Mesendoderm (in vitro differentiated cells): Measurements from ENCODE around the gene DCUN1D3.
A peak's percentile ranks its signal among the peaks of the same experiment; 100 is the strongest.

Experiments
- DNase-seq: peaks from one replicate; pipeline ENCODE4 v3.0.0; 2013
- H2AK5ac ChIP-seq: 2 replicates; pipeline ENCODE4 v1.6.1; 2013; ENCODE audit warnings: low read length, inconsistent platforms
- H2BK120ac ChIP-seq: 2 replicates; pipeline ENCODE4 v1.6.1; 2013; ENCODE audit warnings: low read depth, mild to moderate bottlenecking, low read length, moderate library complexity, mixed read lengths
- H2BK15ac ChIP-seq: replicated peaks from 2 replicates; pipeline ENCODE4 v1.6.1; 2013; ENCODE audit warnings: low read depth, mild to moderate bottlenecking, moderate library complexity
- H2BK5ac ChIP-seq: 2 replicates; pipeline ENCODE4 v1.6.1; 2013; ENCODE audit warnings: low read length, inconsistent platforms
- H3K18ac ChIP-seq: 2 replicates; pipeline ENCODE4 v1.6.1; 2013; ENCODE audit warnings: mild to moderate bottlenecking, low read length, mixed read lengths
- H3K23ac ChIP-seq: one replicate; pipeline ENCODE4 v1.6.1; 2013; ENCODE audit warnings: low read length
- H3K27ac ChIP-seq: 2 replicates; pipeline ENCODE4 v1.5.1; 2013; ENCODE audit warnings: low read depth, mild to moderate bottlenecking, inconsistent platforms, low read length, moderate library complexity
- H3K27me3 ChIP-seq: 2 replicates; pipeline ENCODE4 v1.6.1; 2013; ENCODE audit warnings: low read length, control low read depth, mild to moderate bottlenecking, inconsistent platforms; ENCODE audit not compliant: insufficient read depth, poor library complexity
- H3K36me3 ChIP-seq: 2 replicates; pipeline ENCODE4 v1.6.1; 2013; ENCODE audit warnings: low read length, inconsistent platforms; ENCODE audit not compliant: control insufficient read depth, insufficient read depth
- H3K4ac ChIP-seq: one replicate; pipeline ENCODE4 v1.6.1; 2013; ENCODE audit warnings: low read depth, mild to moderate bottlenecking, low read length, moderate library complexity
- H3K4me1 ChIP-seq: 2 replicates; pipeline ENCODE4 v1.6.1; 2013; ENCODE audit warnings: low read depth, low read length, inconsistent platforms; ENCODE audit not compliant: control insufficient read depth
- H3K4me2 ChIP-seq: 2 replicates; pipeline ENCODE4 v1.6.1; 2013; ENCODE audit warnings: low read length
- H3K4me3 ChIP-seq: 2 replicates; pipeline ENCODE4 v1.5.1; 2013; ENCODE audit warnings: mild to moderate bottlenecking, low read length
- H3K56ac ChIP-seq: one replicate; pipeline ENCODE4 v1.6.1; 2013; ENCODE audit warnings: low read length
- H3K79me1 ChIP-seq: 2 replicates; pipeline ENCODE4 v1.6.1; 2013; ENCODE audit warnings: low read length, inconsistent platforms
- H3K79me2 ChIP-seq: 2 replicates; pipeline ENCODE4 v1.6.1; 2013; ENCODE audit warnings: mild to moderate bottlenecking, low read length; ENCODE audit not compliant: control insufficient read depth, insufficient read depth
- H3K9ac ChIP-seq: 2 replicates; pipeline ENCODE4 v1.6.1; 2013; ENCODE audit warnings: low read length, inconsistent platforms
- H4K5ac ChIP-seq: one replicate; pipeline ENCODE4 v1.6.1; 2013; ENCODE audit warnings: low read length
- H4K8ac ChIP-seq: one replicate; pipeline ENCODE4 v1.6.1; 2013; ENCODE audit warnings: low read depth, mild to moderate bottlenecking, control low read depth, low read length, moderate library complexity
- WGBS: extraction: QIAGEN DNeasy Blood & Tissue Kit; methylation state at CpG from one replicate; pipeline ENCODE4 v1.1.7; 2013; ENCODE audit warnings: low lambda C conversion rate, missing lambda C conversion rate; ENCODE audit not compliant: insufficient coverage; ENCODE audit errors: extremely low coverage; 5-methylcytosine and 5-hydroxymethylcytosine counted together

The DCUN1D3 gene

GRCh38 chr16:20904507-20905081 lies 4.4 kb upstream of the DCUN1D3 start:
- no peak overlapping the region for H2BK5ac ChIP-seq
- H4K5ac ChIP-seq, result no peak overlapping the region
- no peak overlapping the region for H2BK15ac ChIP-seq
- no peak overlapping the region for H2AK5ac ChIP-seq
- H3K79me2 ChIP-seq, result peaks cover 5% of the 10 kb centered on the region
- H3K36me3 ChIP-seq, result no peaks in the 10 kb centered on the region
- H3K23ac ChIP-seq, result no peak overlapping the region
- H3K4me2 ChIP-seq, result no peak overlapping the region
- no peaks in the 10 kb centered on the region for H3K4me1 ChIP-seq
- peaks cover 11% of the 10 kb centered on the region for H3K79me1 ChIP-seq
- H3K56ac ChIP-seq, result no peak overlapping the region
- WGBS, result no CpG with 5 or more reads among the region's 3 CpGs
- H3K4ac ChIP-seq, result no peak overlapping the region
- H3K4me3 ChIP-seq, result no peak overlapping the region
- DNase-seq, result no peak
- H3K9ac ChIP-seq, result no peak overlapping the region
- H3K27ac ChIP-seq, result no peak overlapping the region
- H3K18ac ChIP-seq, result no peak overlapping the region
- H3K27me3 ChIP-seq, result no peaks in the 10 kb centered on the region
- no peak overlapping the region for H4K8ac ChIP-seq
- H2BK120ac ChIP-seq, result no peak overlapping the region

DNA sequence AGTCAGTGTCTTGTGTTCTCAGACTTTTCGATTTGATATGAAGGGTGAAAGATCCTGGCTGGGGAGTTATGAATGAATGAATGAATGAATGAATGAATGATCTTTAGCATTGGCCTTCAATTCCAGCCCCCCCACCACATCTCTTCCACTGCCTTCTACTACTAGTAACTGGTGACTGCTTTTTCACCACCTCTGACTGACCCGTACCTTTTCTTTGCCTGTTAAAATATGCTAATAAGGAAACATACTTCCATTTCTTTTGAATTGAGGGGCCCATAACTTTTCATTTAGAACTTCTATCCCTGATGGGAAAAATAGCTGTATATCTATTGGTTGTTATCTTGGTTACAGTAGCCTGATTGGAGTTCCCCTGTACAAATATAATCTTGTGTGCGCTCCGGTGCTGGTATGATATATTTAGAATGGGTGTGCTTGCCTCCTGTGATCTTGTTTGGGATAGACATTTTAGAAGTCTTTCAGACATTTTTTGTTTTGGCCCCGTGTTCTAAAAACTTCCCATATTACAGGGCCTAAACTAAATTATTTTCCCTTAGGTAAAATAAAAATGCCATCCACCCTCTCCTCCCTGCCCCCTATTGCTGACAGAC lies 3.8 kb upstream of the DCUN1D3 start:
- Histone ChIP-seq H3K79me1 (peaks cover 11% of the 10 kb centered on the region), H3K56ac (no peak overlapping the region), H3K18ac (no peak overlapping the region), H3K23ac (no peak overlapping the region), H2BK120ac (no peak overlapping the region), H3K9ac (no peak overlapping the region), H3K27ac (no peak overlapping the region), H4K5ac (no peak overlapping the region), H3K4me3 (no peak overlapping the region), H4K8ac (no peak overlapping the region), H3K4ac (no peak overlapping the region), H3K4me2 (no peak overlapping the region), H2AK5ac (no peak overlapping the region), H3K27me3 (no peaks in the 10 kb centered on the region), H3K79me2 (peaks cover 11% of the 10 kb centered on the region), H2BK15ac (no peak overlapping the region), H3K36me3 (no peaks in the 10 kb centered on the region), H2BK5ac (no peak overlapping the region), H3K4me1 (peaks cover 2% of the 10 kb centered on the region)
- DNase-seq, result no peak
- no CpG with 5 or more reads among the region's 5 CpGs for WGBS

- no peak overlapping the region for H2BK5ac ChIP-seq
- no peak overlapping the region for H2BK15ac ChIP-seq
- DNase-seq, result no peak
- H4K5ac ChIP-seq, result no peak overlapping the region
- no peak overlapping the region for H3K4me3 ChIP-seq
- H3K79me2 ChIP-seq, result peaks cover 17% of the 10 kb centered on the region
- no peak overlapping the region for H3K9ac ChIP-seq
- no peak overlapping the region for H3K18ac ChIP-seq
- H3K56ac ChIP-seq, result no peak overlapping the region
- H4K8ac ChIP-seq, result no peak overlapping the region
- H3K27ac ChIP-seq, result no peak overlapping the region
- H3K23ac ChIP-seq, result no peak overlapping the region
- H3K4me2 ChIP-seq, result no peak overlapping the region
- no peaks in the 10 kb centered on the region for H3K27me3 ChIP-seq
- no peak overlapping the region for H2BK120ac ChIP-seq
- WGBS, result no CpG with 5 or more reads among the region's 5 CpGs
- no peak overlapping the region for H3K4ac ChIP-seq
- peaks cover 11% of the 10 kb centered on the region for H3K79me1 ChIP-seq
- peaks cover 2% of the 10 kb centered on the region for H3K4me1 ChIP-seq
- H3K36me3 ChIP-seq, result no peaks in the 10 kb centered on the region
- no peak overlapping the region for H2AK5ac ChIP-seq
Measured at GRCh38 chr16:20903116-20903898, 3.1 kb upstream of the DCUN1D3 start.

GRCh38 chr16:20902426-20902825 lies 2.3 kb upstream of the DCUN1D3 start:
- H3K4ac ChIP-seq, result no peak overlapping the region
- peak overlapping the region; percentile 17 for H3K56ac ChIP-seq
- peaks cover 16% of the 10 kb centered on the region for H3K79me1 ChIP-seq
- H2AK5ac ChIP-seq, result no peak overlapping the region
- no peak overlapping the region for H4K8ac ChIP-seq
- no peak overlapping the region for H3K27ac ChIP-seq
- H3K4me1 ChIP-seq, result peaks cover 2% of the 10 kb centered on the region
- H3K23ac ChIP-seq, result no peak overlapping the region
- H3K27me3 ChIP-seq, result no peaks in the 10 kb centered on the region
- no peak overlapping the region for H4K5ac ChIP-seq
- H3K36me3 ChIP-seq, result no peaks in the 10 kb centered on the region
- H3K79me2 ChIP-seq, result peaks cover 25% of the 10 kb centered on the region
- no peak overlapping the region for H3K4me3 ChIP-seq
- no peak overlapping the region for H3K9ac ChIP-seq
- H2BK120ac ChIP-seq, result no peak overlapping the region
- no CpG with 5 or more reads among the region's 6 CpGs for WGBS
- no peak overlapping the region for H2BK5ac ChIP-seq
- no peak overlapping the region for H2BK15ac ChIP-seq
- DNase-seq, result no peak
- no peak overlapping the region for H3K18ac ChIP-seq
- no peak overlapping the region for H3K4me2 ChIP-seq

DNA sequence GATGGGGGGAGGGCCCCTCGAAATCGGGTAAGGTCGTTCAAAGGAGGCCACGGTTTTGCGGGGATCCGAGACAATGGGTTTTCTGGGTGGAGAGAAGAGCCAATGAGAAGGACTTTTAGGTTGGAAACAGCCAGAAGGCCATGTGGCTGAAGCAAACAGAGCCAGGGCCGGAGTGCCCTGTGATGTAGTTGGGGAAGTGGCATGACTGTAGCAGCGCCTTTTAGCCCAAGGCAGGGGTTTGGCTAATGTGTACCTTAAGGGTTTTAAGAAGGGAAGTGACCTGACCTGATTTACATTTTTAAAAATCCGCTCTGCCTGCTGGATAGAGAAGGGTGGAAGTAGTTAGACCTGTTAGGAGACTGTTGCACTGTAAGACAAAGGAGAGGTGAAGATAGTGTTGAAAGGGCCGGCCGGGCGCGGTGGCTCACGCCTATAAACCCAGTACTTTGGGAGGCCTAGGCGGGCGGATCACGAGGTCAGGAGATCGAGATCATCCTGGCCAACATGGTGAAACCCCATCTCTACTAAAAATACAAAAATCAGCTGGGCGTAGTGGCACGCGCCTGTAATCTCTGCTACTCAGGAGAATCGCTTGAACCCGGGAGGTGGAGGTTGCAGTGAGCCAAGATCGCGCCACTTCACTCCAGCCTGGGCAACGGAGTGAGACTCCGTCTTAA lies 1.4 kb upstream of the DCUN1D3 start:
- peaks cover 20% of the 10 kb centered on the region for H3K79me1 ChIP-seq
- no peaks in the 10 kb centered on the region for H3K27me3 ChIP-seq
- H3K4me3 ChIP-seq, result peak overlapping the region; percentile 59
- no peak overlapping the region for H2AK5ac ChIP-seq
- H2BK15ac ChIP-seq, result no peak overlapping the region
- no CpG with 5 or more reads among the region's 27 CpGs for WGBS
- peak overlapping the region; percentile 86 for H3K9ac ChIP-seq
- peak overlapping the region; percentile 88 for H3K27ac ChIP-seq
- DNase-seq, result peak; percentile 80
- H3K23ac ChIP-seq, result no peak overlapping the region
- no peak overlapping the region for H3K4ac ChIP-seq
- peaks cover 29% of the 10 kb centered on the region for H3K79me2 ChIP-seq
- peak overlapping the region; percentile 91 for H3K56ac ChIP-seq
- no peaks in the 10 kb centered on the region for H3K36me3 ChIP-seq
- peak overlapping the region; percentile 69 for H3K18ac ChIP-seq
- H2BK120ac ChIP-seq, result no peak overlapping the region
- H3K4me1 ChIP-seq, result peaks cover 2% of the 10 kb centered on the region
- H2BK5ac ChIP-seq, result no peak overlapping the region
- H4K5ac ChIP-seq, result no peak overlapping the region
- H4K8ac ChIP-seq, result no peak overlapping the region
- H3K4me2 ChIP-seq, result peak overlapping the region; percentile 53
